A549 (cell line): ENCODE data around the gene DRC7.

ENCODE experiments used
- CEBPB ChIP-seq, 2 experiments: fragments of >200 bp in 1 of 2; sonication (Bioruptor Twin) in 1 of 2; formaldehyde crosslinking in 1 of 2; IDR thresholded peaks; 2 replicates each; pipeline ENCODE4 v1.6.1; 2012 to 2016
- CTCF ChIP-seq: fragments of >200 bp; sonication (Bioruptor Twin); formaldehyde crosslinking; IDR thresholded peaks from 3 replicates; pipeline ENCODE4 v1.5.1; 2016
- EHMT2 ChIP-seq: fragments of 200-600 bp; sonication (generic); IDR thresholded peaks from 2 replicates; pipeline ENCODE4 v1.6.1; 2016; ENCODE audit warnings: antibody characterized with exemption, low read depth, mild to moderate bottlenecking, moderate library complexity
- EP300 ChIP-seq, 2 experiments: fragments of >200 bp; sonication (Bioruptor Twin); formaldehyde crosslinking; IDR thresholded peaks; 2 replicates in 1 of 2; 3 replicates in 1 of 2; pipeline ENCODE4 v1.6.1; 2016 to 2017
- FOSB ChIP-seq: fragments of 250-450 bp; sonication (Bioruptor Pico); IDR thresholded peaks from 2 replicates; pipeline ENCODE4 v1.5.0; 2020; ENCODE audit warnings: mild to moderate bottlenecking, moderate library complexity
- KDM5A ChIP-seq: fragments of 200-600 bp; sonication (generic); IDR thresholded peaks from 2 replicates; pipeline ENCODE4 v1.6.1; 2016; ENCODE audit warnings: antibody characterized with exemption, mild to moderate bottlenecking
- POLR2A ChIP-seq: IDR thresholded peaks from 2 replicates; pipeline ENCODE4 v1.6.1; 2012; ENCODE audit warnings: mild to moderate bottlenecking, low read length
- RAD21 ChIP-seq, 2 experiments: fragments of >200 bp in 1 of 2; sonication (Bioruptor Twin) in 1 of 2; formaldehyde crosslinking in 1 of 2; IDR thresholded peaks in 1 of 2; conservative IDR thresholded peaks in 1 of 2; 2 replicates in 1 of 2; 3 replicates in 1 of 2; pipeline ENCODE4 v1.6.1; 2012 to 2018; ENCODE audit warnings: inconsistent platforms in 1 of 2
- RCOR1 ChIP-seq: fragments of 150-350 bp; IDR thresholded peaks from 2 replicates; pipeline ENCODE4 v1.6.1; 2014; ENCODE audit warnings: antibody characterized with exemption, low read length, low read depth
- SMC3 ChIP-seq: fragments of >200 bp; sonication (Bioruptor Twin); formaldehyde crosslinking; IDR thresholded peaks from 3 replicates; pipeline ENCODE4 v1.6.1; 2018; ENCODE audit warnings: inconsistent platforms
- ZSCAN20 ChIP-seq: fragments of 250-450 bp; sonication (Bioruptor Pico); IDR thresholded peaks from 2 replicates; pipeline ENCODE4 v1.8.0; 2022; ENCODE audit warnings: mild to moderate bottlenecking, moderate library complexity

DNA sequence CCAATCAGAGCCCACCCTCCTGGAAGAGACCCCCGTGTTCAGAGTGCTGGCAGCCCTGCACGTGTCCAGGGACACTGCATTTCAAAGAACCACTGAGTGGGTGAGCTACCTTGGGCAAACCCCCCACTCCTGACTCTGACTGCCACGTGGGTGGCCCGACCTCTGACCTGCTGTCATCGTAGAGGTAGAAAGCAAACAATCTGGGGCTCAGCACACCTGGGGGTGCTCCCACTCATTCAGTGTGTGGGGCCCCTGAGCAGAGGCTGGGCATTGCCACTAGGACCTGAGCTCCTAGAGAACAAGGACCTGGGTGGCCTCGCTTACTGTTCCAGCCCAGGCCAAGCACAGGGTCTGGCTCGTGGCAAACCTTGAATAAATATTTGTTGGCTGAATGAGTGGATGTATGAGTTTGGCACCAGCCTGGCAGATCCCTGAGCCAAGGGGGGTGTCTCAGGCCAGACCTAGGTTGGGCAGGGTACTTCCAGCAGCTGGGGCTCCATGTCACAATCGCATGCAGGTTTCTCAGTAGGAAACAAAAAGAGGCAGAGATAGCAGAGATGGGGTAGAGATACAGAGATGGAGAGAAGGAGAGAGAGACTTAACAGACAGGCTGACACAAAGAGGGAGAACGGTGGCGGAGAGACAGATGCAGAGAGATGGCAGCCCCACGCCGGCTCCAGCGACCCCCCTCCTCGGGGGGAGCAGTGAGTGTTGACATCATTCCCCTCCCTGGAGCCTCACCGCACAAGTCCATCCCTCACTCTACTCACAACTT lies 5.4 kb upstream of the DRC7 start:
- TF ChIP-seq CTCF (no peak), POLR2A (no peak), RCOR1 (no peak), FOSB (no peak), CEBPB (IDR thresholded peaks at IDR 0.05) (no peak), KDM5A (no peak), SMC3 (no peak), ZSCAN20 (CRISPR knock-in tag) (no peak), EP300 (IDR thresholded peaks at IDR 0.05) (no peak), RAD21 (conservative IDR thresholded peaks at IDR 0.05 in 1 of 2, IDR thresholded peaks at IDR 0.05 in 1 of 2) (no peak), EHMT2 (no peak)
